Stimulated activated effector memory CD8-positive, alpha-beta T cell treated with anti-CD3 and anti-CD28 coated beads, Interleukin-12 subunit alpha, Interleukin-12 subunit beta, amount 100 ng/mL, for 72 hours (primary cell): ENCODE data around the gene ACBD6.
A peak's percentile ranks its signal among the peaks of the same experiment; 100 is the strongest.
"Not testable (repeated sequence)": the region's sequence is repeated elsewhere in the genome, so short reads cannot be mapped to it uniquely, and the experiment has no call there.

Experiments used
- ATAC-seq: fragments of 150-1000 bp; cut with Tn5 transposase; 2 replicates; pipeline ENCODE4 v1.10.0; 2021
- DNase-seq, 2 donors: peaks; one replicate each; pipeline ENCODE4 v3.0.0; 2021 to 2022; ENCODE audit warnings: low spot score in 2 of 2
- H3K27ac Mint-ChIP-seq: one replicate; pipeline ENCODE4 v1.8.0; 2022; ENCODE audit warnings: mild to moderate bottlenecking, mixed read lengths
- H3K36me3 Mint-ChIP-seq: one replicate; pipeline ENCODE4 v1.8.0; 2022; ENCODE audit warnings: mild to moderate bottlenecking, mixed read lengths
- H3K4me1 Mint-ChIP-seq: one replicate; pipeline ENCODE4 v1.8.0; 2022; ENCODE audit warnings: mixed read lengths
- H3K4me3 Mint-ChIP-seq: one replicate; pipeline ENCODE4 v1.8.0; 2022; ENCODE audit warnings: mild to moderate bottlenecking, mixed read lengths
- H3K9me3 Mint-ChIP-seq: one replicate; pipeline ENCODE4 v1.8.0; 2022; ENCODE audit warnings: mixed read lengths

Gene ACBD6

DNA sequence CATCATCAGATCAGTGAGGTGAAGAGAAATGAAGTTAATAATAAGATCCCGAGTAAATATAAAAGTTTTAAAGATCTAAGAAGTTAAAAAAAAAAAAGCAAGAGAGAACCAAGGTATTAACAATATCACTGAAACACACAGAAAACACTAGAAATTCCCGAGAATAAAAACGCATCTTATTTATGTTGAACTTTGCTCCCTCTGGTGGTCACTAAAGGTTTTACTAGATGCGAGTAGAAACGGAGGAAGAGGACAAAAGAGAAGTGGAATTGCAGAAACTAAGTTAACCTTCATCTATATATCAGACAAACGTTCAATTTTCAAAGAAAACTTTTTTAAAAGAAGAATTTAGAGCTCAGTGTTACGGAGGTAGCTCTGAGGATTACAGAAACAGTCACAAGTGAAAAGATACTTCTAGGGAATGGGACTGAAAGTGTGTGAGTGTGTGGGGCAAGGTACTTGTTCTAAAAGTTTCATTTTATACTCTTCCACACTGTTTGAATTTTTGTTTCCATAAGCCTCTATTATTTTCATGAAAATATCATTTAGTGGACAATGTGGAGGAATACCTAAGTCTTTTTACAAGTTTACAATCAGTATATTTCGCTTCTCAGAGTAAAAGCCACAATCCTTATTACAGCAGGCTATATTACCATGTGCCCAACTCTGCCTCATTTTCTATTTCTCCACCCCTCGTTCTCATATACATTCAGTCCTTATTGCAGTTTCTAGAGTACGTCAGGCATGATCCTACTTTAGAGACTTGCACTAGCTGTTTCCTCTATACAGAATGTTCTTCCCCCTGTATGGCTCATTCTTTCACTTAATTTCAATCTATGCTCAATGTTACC, 19.7 kb downstream of the ACBD6 start:
- peak overlapping the region; percentile 15 for H3K4me3 Mint-ChIP-seq
- no peak for DNase-seq
- H3K4me1 Mint-ChIP-seq: peaks cover 12% of the 10 kb centered on the region
- ATAC-seq: no peak
- peaks cover 37% of the 10 kb centered on the region for H3K36me3 Mint-ChIP-seq
- H3K27ac Mint-ChIP-seq: no peak overlapping the region
- no peaks in the 10 kb centered on the region for H3K9me3 Mint-ChIP-seq

- peaks cover 21% of the 10 kb centered on the region for H3K36me3 Mint-ChIP-seq
- H3K4me3 Mint-ChIP-seq: no peak overlapping the region
- ATAC-seq (no peak), DNase-seq (no peak)
- peaks cover 14% of the 10 kb centered on the region for H3K4me1 Mint-ChIP-seq
- no peak overlapping the region for H3K27ac Mint-ChIP-seq
- H3K9me3 Mint-ChIP-seq: peaks cover 2% of the 10 kb centered on the region
Observed at GRCh38 chr1:180470031-180470430, 32.3 kb downstream of the ACBD6 start.

DNA sequence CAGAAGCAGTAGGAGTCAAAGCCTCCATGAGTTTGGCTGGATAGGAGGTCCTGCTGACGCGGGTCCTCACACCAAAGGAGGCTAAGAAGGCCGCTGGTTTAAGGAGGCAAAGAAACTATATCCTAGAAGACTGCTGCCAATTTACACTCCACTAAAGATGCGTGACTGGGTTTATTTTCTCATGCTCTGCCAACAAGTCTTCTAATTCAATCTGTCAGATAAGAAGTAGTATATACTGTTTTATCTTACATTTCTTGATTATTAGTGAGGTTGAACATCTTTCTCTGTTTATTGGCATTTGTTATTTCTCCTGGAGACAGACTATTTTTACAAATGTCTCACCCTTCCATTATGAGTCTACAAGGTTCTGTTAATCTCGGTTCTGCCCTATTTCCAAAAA, 34.1 kb downstream of the ACBD6 start:
- no peak overlapping the region for H3K27ac Mint-ChIP-seq
- peaks cover 11% of the 10 kb centered on the region for H3K9me3 Mint-ChIP-seq
- H3K36me3 Mint-ChIP-seq: peaks cover 21% of the 10 kb centered on the region
- no peak overlapping the region for H3K4me3 Mint-ChIP-seq
- DNase-seq: no peak
- peaks cover 18% of the 10 kb centered on the region for H3K4me1 Mint-ChIP-seq
- ATAC-seq: no peak

GRCh38 chr1:180462102-180462501, 40.3 kb downstream of the ACBD6 start:
- H3K4me1 Mint-ChIP-seq: peaks cover 25% of the 10 kb centered on the region
- H3K9me3 Mint-ChIP-seq: peaks cover 29% of the 10 kb centered on the region
- ATAC-seq (no peak), DNase-seq (no peak)
- no peak overlapping the region for H3K27ac Mint-ChIP-seq
- H3K36me3 Mint-ChIP-seq: no peaks in the 10 kb centered on the region
- no peak overlapping the region for H3K4me3 Mint-ChIP-seq

GRCh38 chr1:180461682-180462081, 40.7 kb downstream of the ACBD6 start:
- H3K36me3 Mint-ChIP-seq, DNase-seq, H3K27ac Mint-ChIP-seq, H3K4me3 Mint-ChIP-seq, ATAC-seq: not testable (repeated sequence)
- Mint-ChIP-seq H3K9me3 (peaks cover 29% of the 10 kb centered on the region), H3K4me1 (peaks cover 25% of the 10 kb centered on the region)

- no peaks in the 10 kb centered on the region for H3K36me3 Mint-ChIP-seq
- H3K4me3 Mint-ChIP-seq: no peak overlapping the region
Observed at GRCh38 chr1:180458807-180459206, 43.6 kb downstream of the ACBD6 start.

GRCh38 chr1:180456191-180456590, 46.2 kb downstream of the ACBD6 start:
- Mint-ChIP-seq H3K4me1 (peaks cover 7% of the 10 kb centered on the region), H3K4me3 (no peak overlapping the region), H3K27ac (no peak overlapping the region), H3K36me3 (no peaks in the 10 kb centered on the region), H3K9me3 (peaks cover 11% of the 10 kb centered on the region)
- DNase-seq (no peak), ATAC-seq (no peak)

More at GRCh38 chr1:180458807-180459206, 43.6 kb downstream of the ACBD6 start:
- Mint-ChIP-seq H3K27ac (no peak overlapping the region), H3K9me3 (peaks cover 19% of the 10 kb centered on the region), H3K4me1 (peaks cover 13% of the 10 kb centered on the region)
- no peak for DNase-seq
- no peak for ATAC-seq

DNA sequence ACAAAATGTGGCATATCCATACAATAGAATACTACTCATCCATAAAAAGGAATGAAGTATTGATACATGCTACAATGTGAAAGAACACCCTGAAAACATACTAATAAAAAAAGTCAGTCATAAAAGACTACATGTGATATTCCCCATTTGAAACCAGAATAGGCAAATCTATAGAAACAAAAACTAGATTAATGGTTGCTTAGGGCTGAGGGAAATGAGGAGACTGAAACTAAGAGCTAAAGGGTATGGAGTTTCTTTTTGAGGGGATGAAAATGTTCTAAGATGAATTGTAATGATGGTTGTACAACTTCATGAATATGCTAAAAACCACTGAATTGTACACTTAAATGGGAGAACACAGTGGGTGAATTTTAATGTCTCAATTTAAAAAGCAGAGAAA, 50.9 kb downstream of the ACBD6 start:
- Mint-ChIP-seq H3K36me3 (no peaks in the 10 kb centered on the region), H3K4me1 (peaks cover 6% of the 10 kb centered on the region), H3K27ac (no peak overlapping the region), H3K4me3 (no peak overlapping the region), H3K9me3 (peaks cover 5% of the 10 kb centered on the region)
- ATAC-seq: no peak
- no peak for DNase-seq

GRCh38 chr1:180444522-180444921, 57.9 kb downstream of the ACBD6 start:
- no peak overlapping the region for H3K4me3 Mint-ChIP-seq
- no peaks in the 10 kb centered on the region for H3K36me3 Mint-ChIP-seq
- H3K4me1 Mint-ChIP-seq: no peaks in the 10 kb centered on the region
- H3K9me3 Mint-ChIP-seq: peaks cover 7% of the 10 kb centered on the region
- ATAC-seq (no peak), DNase-seq (no peak)
- H3K27ac Mint-ChIP-seq: no peak overlapping the region

GRCh38 chr1:180440335-180440734, 62.0 kb downstream of the ACBD6 start:
- ATAC-seq: no peak
- no peak overlapping the region for H3K4me3 Mint-ChIP-seq

DNA sequence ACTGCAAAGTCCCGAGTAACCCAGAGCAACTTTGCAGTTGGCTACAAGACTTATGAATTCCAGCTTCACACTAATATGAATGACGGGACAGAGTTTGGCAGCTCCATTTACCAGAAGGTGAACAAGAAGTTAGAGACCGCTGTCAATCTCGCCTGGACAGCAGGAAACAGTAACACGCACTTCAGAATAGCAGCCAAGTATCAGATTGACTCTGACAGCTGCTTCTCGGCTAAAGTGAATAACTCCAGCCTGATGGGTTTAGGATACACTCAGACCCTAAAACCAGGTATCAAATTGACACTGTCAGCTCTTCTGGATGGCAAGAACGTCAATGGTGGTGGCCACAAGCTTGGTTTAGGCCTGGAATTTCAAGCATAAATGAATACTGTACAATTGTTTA, 66.8 kb downstream of the ACBD6 start:
- Mint-ChIP-seq H3K4me3 (no peak overlapping the region), H3K4me1 (peaks cover 17% of the 10 kb centered on the region), H3K9me3 (peaks cover under 1% of the 10 kb centered on the region), H3K36me3 (peaks cover 7% of the 10 kb centered on the region), H3K27ac (no peak overlapping the region)
- no peak for ATAC-seq
- DNase-seq: no peak

More at GRCh38 chr1:180440335-180440734, 62.0 kb downstream of the ACBD6 start:
- Mint-ChIP-seq H3K9me3 (peaks cover 7% of the 10 kb centered on the region), H3K4me1 (peaks cover 4% of the 10 kb centered on the region), H3K27ac (no peak overlapping the region), H3K36me3 (peaks cover 7% of the 10 kb centered on the region)
- no peak for DNase-seq

- H3K4me1 Mint-ChIP-seq: peaks cover 23% of the 10 kb centered on the region
- H3K9me3 Mint-ChIP-seq: no peaks in the 10 kb centered on the region
- DNase-seq (no peak), ATAC-seq (no peak)
- H3K4me3 Mint-ChIP-seq: no peak overlapping the region
- H3K27ac Mint-ChIP-seq: no peak overlapping the region
- peaks cover 12% of the 10 kb centered on the region for H3K36me3 Mint-ChIP-seq
Observed at GRCh38 chr1:180433873-180434272, 68.5 kb downstream of the ACBD6 start.

- H3K4me3 Mint-ChIP-seq: no peak overlapping the region
- H3K36me3 Mint-ChIP-seq: peaks cover 10% of the 10 kb centered on the region
- no peaks in the 10 kb centered on the region for H3K9me3 Mint-ChIP-seq
- ATAC-seq: no peak
- H3K4me1 Mint-ChIP-seq: peaks cover 24% of the 10 kb centered on the region
- no peak for DNase-seq
- no peak overlapping the region for H3K27ac Mint-ChIP-seq
Observed at GRCh38 chr1:180431683-180432082, 70.7 kb downstream of the ACBD6 start.

DNA sequence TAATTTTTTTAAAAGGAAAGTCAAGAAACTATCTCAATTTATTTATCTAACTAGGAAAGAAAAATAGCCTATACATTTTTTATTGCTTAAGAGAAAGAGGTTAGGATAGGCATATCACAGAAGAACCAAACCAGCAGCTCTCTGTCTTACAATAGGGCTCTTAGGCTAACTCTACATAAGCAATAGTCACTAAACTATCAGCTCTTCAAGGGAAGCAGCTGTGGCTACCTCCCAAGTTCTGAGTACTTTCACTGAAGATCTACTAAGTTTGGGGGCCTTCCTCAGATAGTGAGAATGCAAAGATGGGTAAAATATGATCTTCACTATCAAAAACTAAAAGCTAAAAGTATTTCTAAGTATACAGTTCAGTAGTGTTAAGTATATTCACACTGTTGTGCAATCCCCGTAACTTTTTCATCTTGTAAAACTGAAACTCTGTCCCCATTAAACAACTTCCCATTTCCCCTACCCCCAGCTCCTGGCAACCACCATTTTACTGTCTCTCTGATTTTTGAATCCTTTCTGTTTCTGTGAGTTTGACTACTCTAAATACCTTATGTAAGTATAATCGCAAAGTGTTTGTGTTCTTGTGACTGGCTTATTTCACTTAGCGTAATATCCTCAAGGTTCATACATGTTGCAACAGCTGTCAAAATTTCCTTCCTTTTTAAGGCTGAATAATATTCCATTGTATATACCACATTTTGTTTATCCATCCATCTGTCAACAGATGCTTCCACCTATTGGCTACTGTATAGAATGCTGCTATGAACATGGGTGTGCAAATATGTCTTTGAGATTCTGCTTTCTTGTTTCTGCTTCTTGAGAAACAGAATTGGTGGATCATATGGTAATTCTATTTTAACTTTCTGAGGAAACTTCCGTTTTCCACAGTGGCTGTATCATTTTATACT, 73.3 kb downstream of the ACBD6 start:
- ATAC-seq (no peak), DNase-seq (no peak)
- H3K27ac Mint-ChIP-seq: no peak overlapping the region
- peaks cover 33% of the 10 kb centered on the region for H3K4me1 Mint-ChIP-seq
- H3K36me3 Mint-ChIP-seq: peaks cover 18% of the 10 kb centered on the region
- no peaks in the 10 kb centered on the region for H3K9me3 Mint-ChIP-seq
- H3K4me3 Mint-ChIP-seq: no peak overlapping the region

DNA sequence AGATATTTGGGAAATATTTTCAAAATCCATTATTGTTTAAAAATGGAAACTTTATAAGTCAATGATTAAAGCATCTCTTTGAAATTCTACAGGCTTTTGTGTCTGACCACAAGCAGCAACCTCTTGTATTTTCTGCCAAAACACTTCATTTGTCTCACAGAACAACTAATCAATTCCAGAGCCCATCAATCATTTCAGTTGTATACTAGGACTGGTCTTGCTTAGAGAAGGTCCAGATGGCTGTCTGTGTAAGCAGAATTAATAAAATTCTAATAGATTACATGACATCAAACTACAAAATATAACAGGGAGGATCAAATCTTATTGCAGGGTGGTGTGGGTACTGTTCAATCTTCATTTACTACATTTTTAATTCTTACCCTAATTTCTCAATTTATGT, 76.4 kb downstream of the ACBD6 start:
- H3K4me1 Mint-ChIP-seq: peaks cover 23% of the 10 kb centered on the region
- no peak overlapping the region for H3K27ac Mint-ChIP-seq
- no peak overlapping the region for H3K4me3 Mint-ChIP-seq
- peaks cover 23% of the 10 kb centered on the region for H3K36me3 Mint-ChIP-seq
- H3K9me3 Mint-ChIP-seq: peaks cover 5% of the 10 kb centered on the region
- DNase-seq (no peak), ATAC-seq (no peak)
